BJ (cell line): ENCODE results near the gene KRT6A. TPM values are rescaled to one million over a fixed set of nuclear protein-coding genes. Genes with fewer than 3 reads are reported as not detected.

Experiments used
- CTCF ChIA-PET: fragments of 350-600 bp; formaldehyde crosslinking; extraction: SDS; loops from one replicate; lab custom pipeline; 2021; ENCODE audit warnings: antibody characterized with exemption, inconsistent platforms; lab: Yijun Ruan, JAX
- POLR2A ChIA-PET: fragments of 300-600 bp; sonication (Branson Sonifier 250); formaldehyde crosslinking; extraction: SDS; loops from one replicate; lab custom pipeline; 2021; ENCODE audit warnings: antibody characterized with exemption; lab: Charles Lee
- DNase-seq: peaks from one replicate; pipeline ENCODE4 v3.0.0-alpha.2; 2011; ENCODE audit warnings: low read depth
- H3K27me3 ChIP-seq: 2 replicates; pipeline ENCODE4 v1.6.0; 2011; ENCODE audit warnings: low read length; ENCODE audit not compliant: control insufficient read depth, insufficient read depth
- H3K36me3 ChIP-seq: 2 replicates; pipeline ENCODE4 v1.5.1; 2011; ENCODE audit warnings: low read length; ENCODE audit not compliant: control insufficient read depth, insufficient read depth
- H3K4me3 ChIP-seq: 2 replicates; pipeline ENCODE4 v1.5.1; 2011; ENCODE audit warnings: low read depth, mild to moderate bottlenecking, control low read depth, low read length
- CTCF ChIP-seq: IDR thresholded peaks from 2 replicates; pipeline ENCODE4 v1.5.1; 2011; ENCODE audit warnings: low read depth, mild to moderate bottlenecking, control low read depth, inconsistent platforms, low read length, moderate library complexity; ENCODE audit not compliant: insufficient read depth
- polyA plus RNA-seq: library from polyadenylated mRNA; depleted of rRNA; stranded (reverse); fragments of >200 nt; gene quantifications from 2 replicates; pipeline ENCODE4 v1.2.3, GENCODE V29; 2011

The KRT6A gene
- polyA plus RNA-seq, 1 experiment = not detected

GRCh38 chr12:52532636-52533035 is 39.6 kb upstream of the KRT6A start:
- peaks cover 7% of the 10 kb centered on the region for H3K27me3 ChIP-seq
- H3K4me3 ChIP-seq = no peak overlapping the region
- POLR2A ChIA-PET = no interaction called here
- CTCF ChIA-PET = interaction anchor here (0.7 to 1.3 kb wide), 3 partner anchors 12 to 27 kb away, joined by 3 to 4 read pairs (median 3); no protein-coding TSS in a partner anchor
- TF ChIP-seq CTCF = no peak
- H3K36me3 ChIP-seq = no peaks in the 10 kb centered on the region
- DNase-seq = no peak

GRCh38 chr12:52531566-52532300 is 38.7 kb upstream of the KRT6A start:
- POLR2A ChIA-PET = interaction anchor here (0.5 kb wide), 1 partner anchor 46 kb away, joined by 3 read pairs; no protein-coding TSS in a partner anchor
- no peak overlapping the region for H3K4me3 ChIP-seq
- H3K36me3 ChIP-seq = no peaks in the 10 kb centered on the region
- DNase-seq = no peak
- H3K27me3 ChIP-seq = peaks cover 7% of the 10 kb centered on the region
- CTCF ChIA-PET = interaction anchor here (0.6 to 1.3 kb wide), 2 partner anchors 11 to 90 kb away, joined by 3 to 4 read pairs; no protein-coding TSS in a partner anchor
- no peak for TF ChIP-seq CTCF

GRCh38 chr12:52530905-52531304 is 37.8 kb upstream of the KRT6A start:
- CTCF ChIA-PET = interaction anchor here (0.8 kb wide), 1 partner anchor 450 kb away, joined by 4 read pairs; no protein-coding TSS in a partner anchor
- peaks cover 7% of the 10 kb centered on the region for H3K27me3 ChIP-seq
- POLR2A ChIA-PET = no interaction called here
- no peak for DNase-seq
- H3K4me3 ChIP-seq = no peak overlapping the region
- no peaks in the 10 kb centered on the region for H3K36me3 ChIP-seq
- no peak for TF ChIP-seq CTCF

- CTCF ChIA-PET = interaction anchor here (0.7 to 0.8 kb wide), 2 partner anchors 158 to 450 kb away, joined by 4 to 5 read pairs; no protein-coding TSS in a partner anchor
- peaks cover 10% of the 10 kb centered on the region for H3K27me3 ChIP-seq
- H3K36me3 ChIP-seq = no peaks in the 10 kb centered on the region
- DNase-seq = no peak
- POLR2A ChIA-PET = no interaction called here
- no peak overlapping the region for H3K4me3 ChIP-seq
- TF ChIP-seq CTCF = no peak
Measured at GRCh38 chr12:52530366-52530765, 37.3 kb upstream of the KRT6A start.

- no peak for DNase-seq
- Histone ChIP-seq H3K4me3 (no peak overlapping the region), H3K36me3 (no peaks in the 10 kb centered on the region), H3K27me3 (peaks cover 10% of the 10 kb centered on the region)
- POLR2A ChIA-PET = no interaction called here
- CTCF ChIA-PET = interaction anchor here (0.7 kb wide), 1 partner anchor 157 kb away, joined by 5 read pairs; no protein-coding TSS in a partner anchor
- TF ChIP-seq CTCF = no peak
Measured at GRCh38 chr12:52529846-52530245, 36.8 kb upstream of the KRT6A start.
